Liver (tissue), 2 donors: ENCODE measurements around the gene NHLRC2.

ENCODE experiments used
- TF ChIP-seq, protein P1 (sequence below): fragments of 150-350 bp; IDR thresholded peaks from 2 replicates; pipeline ENCODE4 v1.5.1; 2017; ENCODE audit warnings: improper control_type of control experiment, low read depth, low read length; ENCODE audit not compliant: missing input control
- TF ChIP-seq, protein P2 (sequence below): IDR thresholded peaks from 2 replicates; pipeline ENCODE4 v1.6.1; 2016; ENCODE audit warnings: antibody characterized with exemption, mild to moderate bottlenecking
- donor health status: healthy.

DNA sequence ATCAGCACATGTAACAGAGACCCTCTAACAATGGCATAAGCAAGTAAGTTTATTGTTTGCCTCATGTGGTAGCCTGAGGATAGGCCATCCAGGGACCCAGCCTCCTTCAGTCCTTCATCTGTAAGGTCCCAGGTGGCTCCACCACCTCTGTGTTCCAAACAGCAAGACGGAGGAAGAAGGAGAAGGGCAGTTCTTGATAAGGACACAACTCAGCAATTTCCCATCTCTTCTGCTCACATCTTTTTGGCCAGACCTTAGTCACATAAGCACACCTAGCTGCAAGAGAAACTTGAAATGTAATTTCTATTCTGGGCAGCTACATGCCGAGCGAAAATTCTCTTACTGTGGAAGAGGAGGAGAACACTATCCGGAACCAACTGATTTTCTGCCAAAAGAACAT is 34.5 kb upstream of the NHLRC2 start:
- TF ChIP-seq, protein P1, sequence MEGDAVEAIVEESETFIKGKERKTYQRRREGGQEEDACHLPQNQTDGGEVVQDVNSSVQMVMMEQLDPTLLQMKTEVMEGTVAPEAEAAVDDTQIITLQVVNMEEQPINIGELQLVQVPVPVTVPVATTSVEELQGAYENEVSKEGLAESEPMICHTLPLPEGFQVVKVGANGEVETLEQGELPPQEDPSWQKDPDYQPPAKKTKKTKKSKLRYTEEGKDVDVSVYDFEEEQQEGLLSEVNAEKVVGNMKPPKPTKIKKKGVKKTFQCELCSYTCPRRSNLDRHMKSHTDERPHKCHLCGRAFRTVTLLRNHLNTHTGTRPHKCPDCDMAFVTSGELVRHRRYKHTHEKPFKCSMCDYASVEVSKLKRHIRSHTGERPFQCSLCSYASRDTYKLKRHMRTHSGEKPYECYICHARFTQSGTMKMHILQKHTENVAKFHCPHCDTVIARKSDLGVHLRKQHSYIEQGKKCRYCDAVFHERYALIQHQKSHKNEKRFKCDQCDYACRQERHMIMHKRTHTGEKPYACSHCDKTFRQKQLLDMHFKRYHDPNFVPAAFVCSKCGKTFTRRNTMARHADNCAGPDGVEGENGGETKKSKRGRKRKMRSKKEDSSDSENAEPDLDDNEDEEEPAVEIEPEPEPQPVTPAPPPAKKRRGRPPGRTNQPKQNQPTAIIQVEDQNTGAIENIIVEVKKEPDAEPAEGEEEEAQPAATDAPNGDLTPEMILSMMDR: no peak
- TF ChIP-seq, protein P2, sequence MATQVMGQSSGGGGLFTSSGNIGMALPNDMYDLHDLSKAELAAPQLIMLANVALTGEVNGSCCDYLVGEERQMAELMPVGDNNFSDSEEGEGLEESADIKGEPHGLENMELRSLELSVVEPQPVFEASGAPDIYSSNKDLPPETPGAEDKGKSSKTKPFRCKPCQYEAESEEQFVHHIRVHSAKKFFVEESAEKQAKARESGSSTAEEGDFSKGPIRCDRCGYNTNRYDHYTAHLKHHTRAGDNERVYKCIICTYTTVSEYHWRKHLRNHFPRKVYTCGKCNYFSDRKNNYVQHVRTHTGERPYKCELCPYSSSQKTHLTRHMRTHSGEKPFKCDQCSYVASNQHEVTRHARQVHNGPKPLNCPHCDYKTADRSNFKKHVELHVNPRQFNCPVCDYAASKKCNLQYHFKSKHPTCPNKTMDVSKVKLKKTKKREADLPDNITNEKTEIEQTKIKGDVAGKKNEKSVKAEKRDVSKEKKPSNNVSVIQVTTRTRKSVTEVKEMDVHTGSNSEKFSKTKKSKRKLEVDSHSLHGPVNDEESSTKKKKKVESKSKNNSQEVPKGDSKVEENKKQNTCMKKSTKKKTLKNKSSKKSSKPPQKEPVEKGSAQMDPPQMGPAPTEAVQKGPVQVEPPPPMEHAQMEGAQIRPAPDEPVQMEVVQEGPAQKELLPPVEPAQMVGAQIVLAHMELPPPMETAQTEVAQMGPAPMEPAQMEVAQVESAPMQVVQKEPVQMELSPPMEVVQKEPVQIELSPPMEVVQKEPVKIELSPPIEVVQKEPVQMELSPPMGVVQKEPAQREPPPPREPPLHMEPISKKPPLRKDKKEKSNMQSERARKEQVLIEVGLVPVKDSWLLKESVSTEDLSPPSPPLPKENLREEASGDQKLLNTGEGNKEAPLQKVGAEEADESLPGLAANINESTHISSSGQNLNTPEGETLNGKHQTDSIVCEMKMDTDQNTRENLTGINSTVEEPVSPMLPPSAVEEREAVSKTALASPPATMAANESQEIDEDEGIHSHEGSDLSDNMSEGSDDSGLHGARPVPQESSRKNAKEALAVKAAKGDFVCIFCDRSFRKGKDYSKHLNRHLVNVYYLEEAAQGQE: no peak
